ENCODE results near the gene ICAM4. TPM values are rescaled to one million over a fixed set of nuclear protein-coding genes. Genes with fewer than 3 reads are reported as not detected.

The ICAM4 gene
- total and polyA plus RNA-seq, 9 of the 15 experiments (the other 6 are each of a cell fraction or from before 2014, with no cell fraction given) = 14.1 to 86.1 (median 29.6) TPM

- TF ChIP-seq PTRF (tag; IDR thresholded peaks at IDR 0.05) = no peak
- no peak for TF ChIP-seq ZNF212 (CRISPR knock-in tag; IDR thresholded peaks at IDR 0.05)
- TF ChIP-seq MLX (CRISPR knock-in tag; conservative IDR thresholded peaks at IDR 0.05) = no peak
- TF ChIP-seq PCBP2 (IDR thresholded peaks at IDR 0.05; ENCODE audit: low read depth, low read length, poor library complexity, severe bottlenecking) = no peak
- no peak for TF ChIP-seq ZNF384 (IDR thresholded peaks at IDR 0.05; ENCODE audit: low read depth, low read length)
- TF ChIP-seq, protein P1, sequence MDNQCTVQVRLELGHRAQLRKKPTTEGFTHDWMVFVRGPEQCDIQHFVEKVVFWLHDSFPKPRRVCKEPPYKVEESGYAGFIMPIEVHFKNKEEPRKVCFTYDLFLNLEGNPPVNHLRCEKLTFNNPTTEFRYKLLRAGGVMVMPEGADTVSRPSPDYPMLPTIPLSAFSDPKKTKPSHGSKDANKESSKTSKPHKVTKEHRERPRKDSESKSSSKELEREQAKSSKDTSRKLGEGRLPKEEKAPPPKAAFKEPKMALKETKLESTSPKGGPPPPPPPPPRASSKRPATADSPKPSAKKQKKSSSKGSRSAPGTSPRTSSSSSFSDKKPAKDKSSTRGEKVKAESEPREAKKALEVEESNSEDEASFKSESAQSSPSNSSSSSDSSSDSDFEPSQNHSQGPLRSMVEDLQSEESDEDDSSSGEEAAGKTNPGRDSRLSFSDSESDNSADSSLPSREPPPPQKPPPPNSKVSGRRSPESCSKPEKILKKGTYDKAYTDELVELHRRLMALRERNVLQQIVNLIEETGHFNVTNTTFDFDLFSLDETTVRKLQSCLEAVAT (IDR thresholded peaks at IDR 0.05) = peak in 1 of 2 experiments; percentile 85; a peak in 2 of 4 replicates
Observed at GRCh38 chr19:10305139-10305806, 18.5 kb downstream of the ICAM4 start (continued).

DNA sequence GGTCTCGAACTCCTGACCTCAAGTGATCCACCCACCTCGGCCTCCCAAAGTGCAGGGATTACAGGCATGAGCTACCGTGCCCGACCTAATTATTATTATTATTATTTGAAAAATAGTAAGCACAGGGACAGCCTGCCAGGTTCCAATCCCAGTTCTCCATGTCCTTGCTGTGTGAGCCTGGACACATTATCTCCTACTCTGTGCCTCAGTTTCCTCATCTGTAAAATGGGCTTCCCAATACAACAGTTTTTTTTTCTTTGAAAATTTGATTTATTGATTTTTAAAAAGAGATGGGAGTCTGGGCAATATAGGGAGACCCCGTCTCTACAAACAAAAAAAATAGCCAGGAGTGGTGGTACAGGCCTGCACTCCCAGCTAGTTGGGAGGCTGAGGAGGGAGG, 19.6 kb downstream of the ICAM4 start:
- ATAC-seq = no peak
- 79% methylated on average over 4 of the region's 5 CpGs for WGBS (ENCODE audit: insufficient coverage, low coverage, missing lambda C conversion rate)
- Histone ChIP-seq H3K9me3 (replicated peaks; ENCODE audit: control insufficient read depth, insufficient read depth, low read depth, low read length) (no peaks in the 10 kb centered on the region), H3K27me3 (ENCODE audit: control insufficient read depth in 2 of 2, insufficient read depth in 2 of 2, low read length in 2 of 2) (no peaks in the 10 kb centered on the region), H3K27ac (ENCODE audit: extremely low read depth, low read depth, low read length) (no peak overlapping the region), H3K36me3 (ENCODE audit: control insufficient read depth, insufficient read depth, low read length) (peaks cover 29% of the 10 kb centered on the region; the same call in 1 of the 3 replicates), H4K20me1 (replicated peaks; ENCODE audit: control insufficient read depth, insufficient read depth, low read length) (no peaks in the 10 kb centered on the region), H3K9me1 (ENCODE audit: control insufficient read depth, insufficient read depth, low read length) (no peaks in the 10 kb centered on the region), H2AFZ (ENCODE audit: low read depth, low read length) (no peak overlapping the region), H3K4me2 (ENCODE audit: insufficient read depth, low read length) (no peak overlapping the region), H3K9ac (ENCODE audit: insufficient read depth in 1 of 2, low read depth in 2 of 2, low read length in 2 of 2) (no peak overlapping the region), H3K4me1 (replicated peaks in 1 of 2; ENCODE audit: control insufficient read depth in 2 of 2, insufficient read depth in 2 of 2, low read length in 2 of 2) (peaks cover 39 to 69% of the 10 kb centered on the region in 2 experiments; a peak in 4 of 5 replicates), H3K79me2 (ENCODE audit: control insufficient read depth, insufficient read depth, low read length) (no peaks in the 10 kb centered on the region), H3K4me3 (no peak overlapping the region)
- intact Hi-C loops (cut with micrococcal nuclease) = no loop called here
- in situ Hi-C loops (cut with MboI) = no loop called here
- BruUV-seq (replicated peaks) = no TSS peak
- FAIRE-seq = no peak
- CTCF ChIA-PET (ENCODE audit: low intra/inter-chr PET ratio) = no interaction called here
- DNase-seq (ENCODE audit: extremely low read depth in 1 of 4, low spot score in 3 of 4) = no peak
- POLR2A ChIA-PET = interaction anchor here (0.6 to 3.6 kb wide), 5 partner anchors 9 to 50 kb away, joined by 3 to 17 read pairs (median 3); partner anchors contain the start of gene FDX2
- TF ChIP-seq ASH1L (IDR thresholded peaks at IDR 0.05; ENCODE audit: borderline replicate concordance, low read depth, partially characterized antibody) = no peak
- TF ChIP-seq, protein P2, sequence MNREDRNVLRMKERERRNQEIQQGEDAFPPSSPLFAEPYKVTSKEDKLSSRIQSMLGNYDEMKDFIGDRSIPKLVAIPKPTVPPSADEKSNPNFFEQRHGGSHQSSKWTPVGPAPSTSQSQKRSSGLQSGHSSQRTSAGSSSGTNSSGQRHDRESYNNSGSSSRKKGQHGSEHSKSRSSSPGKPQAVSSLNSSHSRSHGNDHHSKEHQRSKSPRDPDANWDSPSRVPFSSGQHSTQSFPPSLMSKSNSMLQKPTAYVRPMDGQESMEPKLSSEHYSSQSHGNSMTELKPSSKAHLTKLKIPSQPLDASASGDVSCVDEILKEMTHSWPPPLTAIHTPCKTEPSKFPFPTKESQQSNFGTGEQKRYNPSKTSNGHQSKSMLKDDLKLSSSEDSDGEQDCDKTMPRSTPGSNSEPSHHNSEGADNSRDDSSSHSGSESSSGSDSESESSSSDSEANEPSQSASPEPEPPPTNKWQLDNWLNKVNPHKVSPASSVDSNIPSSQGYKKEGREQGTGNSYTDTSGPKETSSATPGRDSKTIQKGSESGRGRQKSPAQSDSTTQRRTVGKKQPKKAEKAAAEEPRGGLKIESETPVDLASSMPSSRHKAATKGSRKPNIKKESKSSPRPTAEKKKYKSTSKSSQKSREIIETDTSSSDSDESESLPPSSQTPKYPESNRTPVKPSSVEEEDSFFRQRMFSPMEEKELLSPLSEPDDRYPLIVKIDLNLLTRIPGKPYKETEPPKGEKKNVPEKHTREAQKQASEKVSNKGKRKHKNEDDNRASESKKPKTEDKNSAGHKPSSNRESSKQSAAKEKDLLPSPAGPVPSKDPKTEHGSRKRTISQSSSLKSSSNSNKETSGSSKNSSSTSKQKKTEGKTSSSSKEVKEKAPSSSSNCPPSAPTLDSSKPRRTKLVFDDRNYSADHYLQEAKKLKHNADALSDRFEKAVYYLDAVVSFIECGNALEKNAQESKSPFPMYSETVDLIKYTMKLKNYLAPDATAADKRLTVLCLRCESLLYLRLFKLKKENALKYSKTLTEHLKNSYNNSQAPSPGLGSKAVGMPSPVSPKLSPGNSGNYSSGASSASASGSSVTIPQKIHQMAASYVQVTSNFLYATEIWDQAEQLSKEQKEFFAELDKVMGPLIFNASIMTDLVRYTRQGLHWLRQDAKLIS (CRISPR knock-in tag; IDR thresholded peaks at IDR 0.05) = no peak
- peak; percentile 83 for TF ChIP-seq ADNP (tag; IDR thresholded peaks at IDR 0.05)
- TF ChIP-seq SIN3A (IDR thresholded peaks at IDR 0.05; ENCODE audit: borderline replicate concordance in 2 of 2, control insufficient read depth in 1 of 2, low read depth in 2 of 2, low read length in 2 of 2) = no peak
- TF ChIP-seq BCOR (IDR thresholded peaks at IDR 0.05) = peak; percentile 88
- peak; percentile 62 to 77 for TF ChIP-seq KDM1A (IDR thresholded peaks at IDR 0.05)
- TF ChIP-seq RCOR1 (IDR thresholded peaks at IDR 0.05; ENCODE audit: borderline replicate concordance in 1 of 2, low read depth in 2 of 2, low read length in 2 of 2) = 0 out of 4 replicates have a peak, but pooled peaks of 1 of the 2 experiments have one; percentile 42
- peak; percentile 76; the same call in 1 of the 2 replicates for TF ChIP-seq HDAC2 (IDR thresholded peaks at IDR 0.05)
- peak; percentile 55; the same call in 1 of the 2 replicates for TF ChIP-seq SMARCA5 (IDR thresholded peaks at IDR 0.05)
